ENCODE data around the gene TMEM131.
"Not testable (repeated sequence)": the region's sequence is repeated elsewhere in the genome, so short reads cannot be mapped to it uniquely, and the experiment has no call there.

Gene TMEM131

DNA sequence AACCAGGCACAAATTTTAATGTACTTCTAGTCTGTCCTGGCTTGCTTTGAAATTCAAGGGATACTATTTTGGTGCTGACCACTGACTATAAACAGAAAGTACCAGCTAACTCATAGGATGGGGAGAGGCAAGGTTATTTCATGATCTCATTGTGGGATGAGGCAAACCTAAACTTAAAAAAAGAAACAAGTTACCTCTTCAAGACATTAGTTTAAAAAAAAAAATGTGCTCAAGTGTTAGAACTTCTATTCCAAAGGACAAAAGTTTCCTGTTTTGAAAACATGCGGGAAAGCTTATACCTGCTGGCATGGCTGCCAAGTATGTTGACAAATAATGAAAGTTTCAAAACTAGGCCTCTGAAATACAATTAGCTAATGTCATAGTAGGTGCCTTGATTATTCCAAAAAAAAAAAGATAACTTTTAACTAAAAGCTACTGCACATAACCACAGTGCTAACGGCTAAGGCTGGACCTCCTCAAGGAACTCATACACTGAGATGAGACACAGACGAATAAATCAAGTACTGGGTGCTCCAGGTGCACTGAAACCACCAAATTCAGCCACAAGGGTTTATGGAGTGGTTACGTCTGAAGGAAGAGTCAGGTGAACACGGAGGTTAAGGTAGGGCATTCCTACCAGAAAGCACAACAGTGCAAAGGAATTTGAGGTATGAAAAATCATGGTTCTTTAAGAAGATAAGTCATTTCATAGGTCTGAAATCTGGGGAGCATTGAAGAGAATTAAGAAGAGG is 38.1 kb downstream of the TMEM131 start:
- no peak overlapping the region for H3K9ac ChIP-seq (ENCODE audit: low read length)

DNA sequence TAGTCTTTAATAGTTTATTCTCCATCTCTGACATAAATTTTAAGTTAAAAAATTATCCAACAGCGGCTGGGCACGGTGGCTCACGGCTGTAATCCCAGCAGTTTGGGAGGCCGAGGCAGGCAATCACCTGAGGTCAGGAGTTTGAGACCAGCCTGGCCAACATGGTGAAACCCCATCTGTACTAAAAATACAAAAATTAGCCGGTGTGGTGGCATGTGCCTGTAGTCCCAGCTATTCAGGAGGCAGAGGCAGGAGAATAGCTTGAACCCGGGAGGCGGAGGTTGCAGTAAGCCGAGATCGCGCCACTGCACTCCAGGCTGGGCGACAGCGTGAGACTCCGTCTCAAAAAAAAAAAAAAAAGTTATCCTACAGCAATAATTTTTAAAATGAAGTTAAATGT is 39.0 kb downstream of the TMEM131 start:
- H3K4me1 ChIP-seq (ENCODE audit: control insufficient read depth, insufficient read depth, low read length); H3K27me3 ChIP-seq (ENCODE audit: control insufficient read depth, insufficient read depth, low read length); H3K9me3 ChIP-seq (ENCODE audit: control insufficient read depth, low read length): not testable (repeated sequence)

More for the DNA sequence above, 38.1 kb downstream of the TMEM131 start:
- H3K36me3 ChIP-seq (ENCODE audit: control insufficient read depth, insufficient read depth, low read length), result no peaks in the 10 kb centered on the region
- H3K9me3 ChIP-seq (ENCODE audit: control insufficient read depth, low read length), result no peaks in the 10 kb centered on the region
- no peaks in the 10 kb centered on the region for H3K27me3 ChIP-seq (ENCODE audit: control insufficient read depth, insufficient read depth, low read length)
- H3K4me3 ChIP-seq (ENCODE audit: low read length), result no peak overlapping the region
- H3K4me1 ChIP-seq (ENCODE audit: control insufficient read depth, insufficient read depth, low read length), result peaks cover 7% of the 10 kb centered on the region

GRCh38 chr2:97953853-97954252 is 41.9 kb downstream of the TMEM131 start:
- H3K27me3 ChIP-seq (ENCODE audit: control insufficient read depth, insufficient read depth, low read length), result no peaks in the 10 kb centered on the region
- H3K9ac ChIP-seq (ENCODE audit: low read length), result no peak overlapping the region
- H3K36me3 ChIP-seq (ENCODE audit: control insufficient read depth, insufficient read depth, low read length), result no peaks in the 10 kb centered on the region
- H3K4me1 ChIP-seq (ENCODE audit: control insufficient read depth, insufficient read depth, low read length), result peaks cover 7% of the 10 kb centered on the region
- H3K9me3 ChIP-seq (ENCODE audit: control insufficient read depth, low read length), result no peaks in the 10 kb centered on the region
- no peak overlapping the region for H3K4me3 ChIP-seq (ENCODE audit: low read length)

More for the DNA sequence above, 39.0 kb downstream of the TMEM131 start:
- not testable (repeated sequence) for H3K36me3 ChIP-seq (ENCODE audit: control insufficient read depth, insufficient read depth, low read length); H3K9ac ChIP-seq (ENCODE audit: low read length); H3K4me3 ChIP-seq (ENCODE audit: low read length)

GRCh38 chr2:97952357-97952756 is 43.4 kb downstream of the TMEM131 start:
- Histone ChIP-seq H3K9ac (ENCODE audit: low read length) (no peak overlapping the region), H3K4me1 (ENCODE audit: control insufficient read depth, insufficient read depth, low read length) (no peaks in the 10 kb centered on the region), H3K9me3 (ENCODE audit: control insufficient read depth, low read length) (no peaks in the 10 kb centered on the region), H3K36me3 (ENCODE audit: control insufficient read depth, insufficient read depth, low read length) (no peaks in the 10 kb centered on the region), H3K27me3 (ENCODE audit: control insufficient read depth, insufficient read depth, low read length) (no peaks in the 10 kb centered on the region), H3K4me3 (ENCODE audit: low read length) (no peak overlapping the region)

GRCh38 chr2:97951155-97951680 is 44.5 kb downstream of the TMEM131 start:
- no peak overlapping the region for H3K9ac ChIP-seq (ENCODE audit: low read length)
- H3K27me3 ChIP-seq (ENCODE audit: control insufficient read depth, insufficient read depth, low read length), result no peaks in the 10 kb centered on the region
- H3K9me3 ChIP-seq (ENCODE audit: control insufficient read depth, low read length), result no peaks in the 10 kb centered on the region
- no peaks in the 10 kb centered on the region for H3K36me3 ChIP-seq (ENCODE audit: control insufficient read depth, insufficient read depth, low read length)
- peaks cover 4% of the 10 kb centered on the region for H3K4me1 ChIP-seq (ENCODE audit: control insufficient read depth, insufficient read depth, low read length)
- no peak overlapping the region for H3K4me3 ChIP-seq (ENCODE audit: low read length)

DNA sequence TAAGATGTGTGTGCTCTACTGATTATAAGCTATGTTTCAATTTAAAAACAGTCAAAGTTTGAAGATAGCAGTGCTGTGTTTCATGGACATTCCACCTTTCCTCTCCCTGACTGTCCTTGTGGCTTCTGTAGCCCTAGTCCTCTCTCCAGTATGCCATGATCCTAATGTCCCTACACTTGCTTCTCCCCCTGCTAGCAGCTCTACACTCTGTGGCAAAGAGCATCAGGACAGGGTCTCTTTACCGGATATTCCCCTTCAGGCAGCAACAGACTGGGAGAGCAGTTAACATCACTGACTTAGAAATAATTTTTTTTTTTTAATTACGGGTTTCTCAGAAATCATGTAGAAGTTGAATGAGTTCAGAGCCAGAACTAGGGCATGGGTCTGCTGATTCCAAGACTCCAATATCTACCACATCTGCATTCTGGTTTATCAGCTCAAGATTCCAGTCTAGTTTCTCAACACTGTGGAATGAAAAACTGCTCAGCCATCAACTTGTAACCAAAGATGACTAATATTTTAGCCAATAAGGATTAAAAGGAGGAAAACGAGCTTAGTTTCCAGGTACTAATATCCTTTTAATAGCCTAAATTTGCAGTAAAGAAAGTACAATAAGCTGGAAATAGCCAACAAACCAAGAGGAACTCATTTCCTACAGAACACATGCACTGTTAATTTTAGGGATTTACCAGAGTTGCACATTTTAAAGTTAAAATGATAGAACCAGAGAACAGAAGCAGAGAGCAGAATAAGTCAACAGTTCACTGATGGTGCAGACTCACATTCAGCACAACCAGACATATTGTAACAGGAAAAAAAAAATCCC is 45.2 kb downstream of the TMEM131 start:
- Histone ChIP-seq H3K36me3 (ENCODE audit: control insufficient read depth, insufficient read depth, low read length) (no peaks in the 10 kb centered on the region), H3K4me1 (ENCODE audit: control insufficient read depth, insufficient read depth, low read length) (peaks cover 4% of the 10 kb centered on the region), H3K9ac (ENCODE audit: low read length) (no peak overlapping the region), H3K27me3 (ENCODE audit: control insufficient read depth, insufficient read depth, low read length) (no peaks in the 10 kb centered on the region), H3K9me3 (ENCODE audit: control insufficient read depth, low read length) (no peaks in the 10 kb centered on the region), H3K4me3 (ENCODE audit: low read length) (no peak overlapping the region)

GRCh38 chr2:97948926-97949325 is 46.8 kb downstream of the TMEM131 start:
- H3K9me3 ChIP-seq (ENCODE audit: control insufficient read depth, low read length), result no peaks in the 10 kb centered on the region

GRCh38 chr2:97945791-97946190 is 50.0 kb downstream of the TMEM131 start:
- H3K4me1 ChIP-seq (ENCODE audit: control insufficient read depth, insufficient read depth, low read length), result peaks cover 4% of the 10 kb centered on the region
- no peaks in the 10 kb centered on the region for H3K36me3 ChIP-seq (ENCODE audit: control insufficient read depth, insufficient read depth, low read length)
- no peaks in the 10 kb centered on the region for H3K9me3 ChIP-seq (ENCODE audit: control insufficient read depth, low read length)
- H3K27me3 ChIP-seq (ENCODE audit: control insufficient read depth, insufficient read depth, low read length), result no peaks in the 10 kb centered on the region
- H3K9ac ChIP-seq (ENCODE audit: low read length), result no peak overlapping the region
- no peak overlapping the region for H3K4me3 ChIP-seq (ENCODE audit: low read length)

More at GRCh38 chr2:97948926-97949325, 46.8 kb downstream of the TMEM131 start:
- H3K4me3 ChIP-seq (ENCODE audit: low read length), result no peak overlapping the region
- no peak overlapping the region for H3K9ac ChIP-seq (ENCODE audit: low read length)
- H3K4me1 ChIP-seq (ENCODE audit: control insufficient read depth, insufficient read depth, low read length), result peaks cover 4% of the 10 kb centered on the region
- H3K27me3 ChIP-seq (ENCODE audit: control insufficient read depth, insufficient read depth, low read length), result no peaks in the 10 kb centered on the region
- H3K36me3 ChIP-seq (ENCODE audit: control insufficient read depth, insufficient read depth, low read length), result no peaks in the 10 kb centered on the region

- Histone ChIP-seq H3K4me3 (ENCODE audit: low read length) (no peak overlapping the region), H3K4me1 (ENCODE audit: control insufficient read depth, insufficient read depth, low read length) (peaks cover 19% of the 10 kb centered on the region), H3K9me3 (ENCODE audit: control insufficient read depth, low read length) (no peaks in the 10 kb centered on the region), H3K36me3 (ENCODE audit: control insufficient read depth, insufficient read depth, low read length) (no peaks in the 10 kb centered on the region), H3K9ac (ENCODE audit: low read length) (no peak overlapping the region), H3K27me3 (ENCODE audit: control insufficient read depth, insufficient read depth, low read length) (no peaks in the 10 kb centered on the region)
Observed at GRCh38 chr2:97936881-97937280, 58.9 kb downstream of the TMEM131 start.

DNA sequence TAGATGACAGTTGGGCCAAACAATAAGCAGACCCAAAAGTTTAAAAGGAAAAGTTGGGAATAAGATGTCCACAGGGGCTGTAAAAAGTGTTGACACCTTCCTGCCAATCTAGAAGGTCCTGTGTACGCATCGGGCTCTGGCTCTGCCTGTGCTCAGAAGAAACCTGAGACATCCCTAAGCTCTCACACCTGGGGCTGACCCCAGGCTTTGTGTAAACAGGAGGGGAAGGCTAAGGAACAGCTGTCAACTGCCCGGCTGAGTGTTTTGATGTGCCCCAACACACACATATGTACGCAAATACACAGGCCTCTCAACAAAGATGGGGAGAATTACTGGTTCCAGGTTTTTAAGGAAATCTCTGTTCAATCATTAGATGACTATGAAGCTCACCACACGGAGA is 59.5 kb downstream of the TMEM131 start:
- Histone ChIP-seq H3K9ac (ENCODE audit: low read length) (no peak overlapping the region), H3K4me1 (ENCODE audit: control insufficient read depth, insufficient read depth, low read length) (peaks cover 24% of the 10 kb centered on the region)

DNA sequence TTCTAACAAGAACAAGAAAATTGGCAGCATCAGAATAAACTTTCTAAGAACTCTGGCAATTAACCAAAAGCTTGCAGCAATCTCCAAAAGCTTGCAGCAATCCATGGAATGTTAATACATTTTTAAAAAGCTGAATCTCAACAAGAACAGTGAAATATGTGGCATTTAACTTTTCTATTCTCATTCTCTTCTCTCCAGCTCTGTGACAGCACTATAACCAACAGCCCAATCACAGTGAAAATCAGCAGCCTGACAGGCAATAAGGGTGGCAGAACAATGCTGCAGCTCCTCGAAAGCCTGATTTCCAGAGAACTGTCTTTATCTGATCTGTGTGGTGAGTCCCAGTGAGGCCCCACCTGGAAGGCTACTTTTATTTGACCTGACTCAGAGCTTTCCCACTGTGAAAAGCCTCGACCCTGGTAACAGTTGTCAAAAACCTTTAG is 60.0 kb downstream of the TMEM131 start:
- H3K9ac ChIP-seq (ENCODE audit: low read length), result no peak overlapping the region
- peaks cover 28% of the 10 kb centered on the region for H3K4me1 ChIP-seq (ENCODE audit: control insufficient read depth, insufficient read depth, low read length)
- H3K36me3 ChIP-seq (ENCODE audit: control insufficient read depth, insufficient read depth, low read length), result no peaks in the 10 kb centered on the region
- no peaks in the 10 kb centered on the region for H3K9me3 ChIP-seq (ENCODE audit: control insufficient read depth, low read length)
- H3K27me3 ChIP-seq (ENCODE audit: control insufficient read depth, insufficient read depth, low read length), result no peaks in the 10 kb centered on the region
- no peak overlapping the region for H3K4me3 ChIP-seq (ENCODE audit: low read length)

More for the DNA sequence above, 59.5 kb downstream of the TMEM131 start:
- no peaks in the 10 kb centered on the region for H3K36me3 ChIP-seq (ENCODE audit: control insufficient read depth, insufficient read depth, low read length)
- no peak overlapping the region for H3K4me3 ChIP-seq (ENCODE audit: low read length)
- H3K27me3 ChIP-seq (ENCODE audit: control insufficient read depth, insufficient read depth, low read length), result no peaks in the 10 kb centered on the region
- H3K9me3 ChIP-seq (ENCODE audit: control insufficient read depth, low read length), result no peaks in the 10 kb centered on the region
